Suprapubic skin (tissue), 3 donors: ENCODE results near the gene PAFAH1B1.

Experiments used
- POLR2AphosphoS5 ChIP-seq, 3 donors: sonication (generic); formaldehyde crosslinking; IDR thresholded peaks; one replicate each; pipeline ENCODE4 v1.6.1; 2017; ENCODE audit warnings: antibody characterized with exemption in 3 of 3
- TF ChIP-seq, protein P1 (sequence below), 2 donors: fragments of 200-600 bp in 1 of 2; fragments of 450-650 bp in 1 of 2; sonication (generic) in 1 of 2; IDR thresholded peaks; one replicate each; pipeline ENCODE4 v1.5.1; 2016 to 2019; ENCODE audit warnings: antibody characterized with exemption in 2 of 2, mild to moderate bottlenecking in 1 of 2, moderate library complexity in 1 of 2

- TF ChIP-seq, protein P1, sequence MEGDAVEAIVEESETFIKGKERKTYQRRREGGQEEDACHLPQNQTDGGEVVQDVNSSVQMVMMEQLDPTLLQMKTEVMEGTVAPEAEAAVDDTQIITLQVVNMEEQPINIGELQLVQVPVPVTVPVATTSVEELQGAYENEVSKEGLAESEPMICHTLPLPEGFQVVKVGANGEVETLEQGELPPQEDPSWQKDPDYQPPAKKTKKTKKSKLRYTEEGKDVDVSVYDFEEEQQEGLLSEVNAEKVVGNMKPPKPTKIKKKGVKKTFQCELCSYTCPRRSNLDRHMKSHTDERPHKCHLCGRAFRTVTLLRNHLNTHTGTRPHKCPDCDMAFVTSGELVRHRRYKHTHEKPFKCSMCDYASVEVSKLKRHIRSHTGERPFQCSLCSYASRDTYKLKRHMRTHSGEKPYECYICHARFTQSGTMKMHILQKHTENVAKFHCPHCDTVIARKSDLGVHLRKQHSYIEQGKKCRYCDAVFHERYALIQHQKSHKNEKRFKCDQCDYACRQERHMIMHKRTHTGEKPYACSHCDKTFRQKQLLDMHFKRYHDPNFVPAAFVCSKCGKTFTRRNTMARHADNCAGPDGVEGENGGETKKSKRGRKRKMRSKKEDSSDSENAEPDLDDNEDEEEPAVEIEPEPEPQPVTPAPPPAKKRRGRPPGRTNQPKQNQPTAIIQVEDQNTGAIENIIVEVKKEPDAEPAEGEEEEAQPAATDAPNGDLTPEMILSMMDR (IDR thresholded peaks at IDR 0.05), result no peak
- TF ChIP-seq POLR2AphosphoS5 (IDR thresholded peaks at IDR 0.05), result no peak
Observed at GRCh38 chr17:2563061-2563460, 30.4 kb upstream of the PAFAH1B1 start.
